ENCODE results near the gene CAMKV. TPM values are rescaled to one million over a fixed set of nuclear protein-coding genes. Genes with fewer than 3 reads are reported as not detected.

Gene CAMKV
- total and polyA plus RNA-seq, 2 experiments from 2014 or later, result 0.09 TPM; not detected in 1

GRCh38 chr3:49844464-49845183 is 25.1 kb downstream of the CAMKV start:
- no peaks in the 10 kb centered on the region for H3K4me1 ChIP-seq (ENCODE audit: low read depth)

GRCh38 chr3:49842843-49843517 is 26.7 kb downstream of the CAMKV start:
- no peaks in the 10 kb centered on the region for H3K4me1 ChIP-seq (ENCODE audit: low read depth)
- no peak for DNase-seq (ENCODE audit: low read depth in 1 of 2, low spot score in 1 of 2)
- no peak overlapping the region for H3K27ac ChIP-seq
- H3K9me3 ChIP-seq (ENCODE audit: low read depth), result no peaks in the 10 kb centered on the region
- TF ChIP-seq CTCF (IDR thresholded peaks at IDR 0.05; ENCODE audit: low read depth, low read length), result no peak
- no peaks in the 10 kb centered on the region for H3K27me3 ChIP-seq
- H3K4me3 ChIP-seq, result no peak overlapping the region
- H3K36me3 ChIP-seq, result no peaks in the 10 kb centered on the region

More at GRCh38 chr3:49844464-49845183, 25.1 kb downstream of the CAMKV start:
- Histone ChIP-seq H3K27ac (no peak overlapping the region), H3K27me3 (no peaks in the 10 kb centered on the region), H3K36me3 (no peaks in the 10 kb centered on the region), H3K4me3 (no peak overlapping the region), H3K9me3 (ENCODE audit: low read depth) (no peaks in the 10 kb centered on the region)
- no peak for DNase-seq (ENCODE audit: low read depth in 1 of 2, low spot score in 1 of 2)
- TF ChIP-seq CTCF (IDR thresholded peaks at IDR 0.05; ENCODE audit: low read depth, low read length), result no peak

GRCh38 chr3:49841806-49842205 is 27.9 kb downstream of the CAMKV start:
- DNase-seq (ENCODE audit: low read depth in 1 of 2, low spot score in 1 of 2), result no peak
- no peak overlapping the region for H3K27ac ChIP-seq
- H3K36me3 ChIP-seq, result no peaks in the 10 kb centered on the region
- H3K9me3 ChIP-seq (ENCODE audit: low read depth), result no peaks in the 10 kb centered on the region
- no peak for TF ChIP-seq CTCF (IDR thresholded peaks at IDR 0.05; ENCODE audit: low read depth, low read length)
- H3K4me1 ChIP-seq (ENCODE audit: low read depth), result no peaks in the 10 kb centered on the region
- H3K27me3 ChIP-seq, result no peaks in the 10 kb centered on the region
- H3K4me3 ChIP-seq, result no peak overlapping the region

GRCh38 chr3:49841126-49841696 is 28.5 kb downstream of the CAMKV start:
- peak; percentile 48 for TF ChIP-seq CTCF (IDR thresholded peaks at IDR 0.05; ENCODE audit: low read depth, low read length)
- Histone ChIP-seq H3K27ac (no peak overlapping the region), H3K9me3 (ENCODE audit: low read depth) (no peaks in the 10 kb centered on the region), H3K27me3 (no peaks in the 10 kb centered on the region), H3K4me3 (no peak overlapping the region), H3K36me3 (no peaks in the 10 kb centered on the region), H3K4me1 (ENCODE audit: low read depth) (no peaks in the 10 kb centered on the region)
- DNase-seq (ENCODE audit: low read depth in 1 of 2, low spot score in 1 of 2), result peak; percentile 30 to 49

- no peak overlapping the region for H3K27ac ChIP-seq
- no peak overlapping the region for H3K4me3 ChIP-seq
- TF ChIP-seq CTCF (IDR thresholded peaks at IDR 0.05; ENCODE audit: low read depth, low read length), result no peak
Measured at GRCh38 chr3:49840388-49840787, 29.3 kb downstream of the CAMKV start.

More at GRCh38 chr3:49840388-49840787, 29.3 kb downstream of the CAMKV start:
- Histone ChIP-seq H3K27me3 (no peaks in the 10 kb centered on the region), H3K36me3 (no peaks in the 10 kb centered on the region), H3K9me3 (ENCODE audit: low read depth) (no peaks in the 10 kb centered on the region), H3K4me1 (ENCODE audit: low read depth) (no peaks in the 10 kb centered on the region)
- DNase-seq (ENCODE audit: low read depth in 1 of 2, low spot score in 1 of 2), result peak in 1 of 2 donors; percentile 11

Data from cardiac muscle cell (in vitro differentiated cells and primary cell).